Suprapubic skin (tissue), 4 donors: Measurements from ENCODE around the gene IL17RD. TPM values are rescaled to one million over a fixed set of nuclear protein-coding genes. Genes with fewer than 3 reads are reported as not detected.

Experiments
- DNase-seq, 2 donors: peaks; one replicate each; pipeline ENCODE4 v3.0.0-alpha.2; 2019; ENCODE audit warnings: low spot score in 2 of 2
- H3K27ac ChIP-seq: fragments of 200-600 bp; sonication (generic); one replicate; pipeline ENCODE4 v1.5.1; 2019
- H3K27me3 ChIP-seq: fragments of 200-600 bp; sonication (generic); one replicate; pipeline ENCODE4 v1.5.1; 2019
- H3K36me3 ChIP-seq: fragments of 200-600 bp; sonication (generic); one replicate; pipeline ENCODE4 v1.5.1; 2019
- H3K4me1 ChIP-seq: fragments of 200-600 bp; sonication (generic); one replicate; pipeline ENCODE4 v1.5.1; 2019
- H3K4me3 ChIP-seq: fragments of 200-600 bp; sonication (generic); one replicate; pipeline ENCODE4 v1.5.1; 2019; ENCODE audit warnings: mild to moderate bottlenecking
- H3K9me3 ChIP-seq: fragments of 200-600 bp; sonication (generic); one replicate; pipeline ENCODE4 v1.5.1; 2019
- EP300 ChIP-seq: sonication (generic); formaldehyde crosslinking; IDR thresholded peaks from one replicate; pipeline ENCODE4 v1.6.1; 2017; ENCODE audit warnings: antibody characterized with exemption
- POLR2A ChIP-seq, 2 donors: fragments of 450-650 bp; IDR thresholded peaks; one replicate each; pipeline ENCODE4 v1.6.1; 2017; ENCODE audit warnings: antibody characterized with exemption in 2 of 2, mild to moderate bottlenecking in 2 of 2, moderate library complexity in 2 of 2
- POLR2AphosphoS5 ChIP-seq, 3 donors: sonication (generic); formaldehyde crosslinking; IDR thresholded peaks; one replicate each; pipeline ENCODE4 v1.6.1; 2017; ENCODE audit warnings: antibody characterized with exemption in 3 of 3
- WGBS: methylation state at CpG from one replicate; pipeline ENCODE4 v1.1.5; 2018; 5-methylcytosine and 5-hydroxymethylcytosine counted together
- total RNA-seq, 4 donors: library from RNA; depleted of rRNA; stranded (reverse); fragments of >200 nt; gene quantifications; one replicate each; pipeline ENCODE4 v1.1.0, GENCODE V29; 2016
- TF ChIP-seq, protein P1 (sequence below), 2 donors: fragments of 200-600 bp in 1 of 2; fragments of 450-650 bp in 1 of 2; sonication (generic) in 1 of 2; IDR thresholded peaks; one replicate each; pipeline ENCODE4 v1.5.1; 2016 to 2019; ENCODE audit warnings: antibody characterized with exemption in 2 of 2, mild to moderate bottlenecking in 1 of 2, moderate library complexity in 1 of 2

The IL17RD gene
- total RNA-seq, 4 donors from 2014 or later, result 2.2 to 6.1 (median 3.7) TPM

DNA sequence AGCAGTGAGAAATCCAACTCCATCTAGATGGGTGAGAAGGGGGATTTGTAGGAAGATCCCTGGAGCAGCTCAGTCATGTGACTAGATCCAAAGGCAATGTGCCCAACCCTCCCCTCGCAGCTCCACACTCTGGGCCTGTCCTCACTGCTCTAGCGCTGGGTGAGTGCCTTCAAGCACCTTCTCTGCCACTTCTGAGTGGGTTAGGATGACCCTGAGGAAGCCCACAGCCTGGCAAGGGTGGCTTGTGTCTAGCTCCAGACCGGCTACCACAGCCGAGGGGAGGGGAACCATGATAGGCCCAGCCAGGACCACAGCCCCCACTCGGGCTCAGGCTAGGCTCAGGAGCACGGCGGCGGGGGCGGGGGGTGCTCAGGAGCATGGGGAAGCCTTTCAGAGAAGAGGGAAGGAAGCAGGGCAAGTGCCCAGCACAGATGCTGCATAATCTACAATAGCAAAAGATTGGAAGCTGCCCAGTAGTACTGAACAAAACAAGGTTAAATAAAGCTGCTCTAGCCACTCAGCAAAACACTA, 103.0 kb downstream of the IL17RD start:
- DNase-seq, result peak in 1 of 2 donors; percentile 61
- TF ChIP-seq, protein P1, sequence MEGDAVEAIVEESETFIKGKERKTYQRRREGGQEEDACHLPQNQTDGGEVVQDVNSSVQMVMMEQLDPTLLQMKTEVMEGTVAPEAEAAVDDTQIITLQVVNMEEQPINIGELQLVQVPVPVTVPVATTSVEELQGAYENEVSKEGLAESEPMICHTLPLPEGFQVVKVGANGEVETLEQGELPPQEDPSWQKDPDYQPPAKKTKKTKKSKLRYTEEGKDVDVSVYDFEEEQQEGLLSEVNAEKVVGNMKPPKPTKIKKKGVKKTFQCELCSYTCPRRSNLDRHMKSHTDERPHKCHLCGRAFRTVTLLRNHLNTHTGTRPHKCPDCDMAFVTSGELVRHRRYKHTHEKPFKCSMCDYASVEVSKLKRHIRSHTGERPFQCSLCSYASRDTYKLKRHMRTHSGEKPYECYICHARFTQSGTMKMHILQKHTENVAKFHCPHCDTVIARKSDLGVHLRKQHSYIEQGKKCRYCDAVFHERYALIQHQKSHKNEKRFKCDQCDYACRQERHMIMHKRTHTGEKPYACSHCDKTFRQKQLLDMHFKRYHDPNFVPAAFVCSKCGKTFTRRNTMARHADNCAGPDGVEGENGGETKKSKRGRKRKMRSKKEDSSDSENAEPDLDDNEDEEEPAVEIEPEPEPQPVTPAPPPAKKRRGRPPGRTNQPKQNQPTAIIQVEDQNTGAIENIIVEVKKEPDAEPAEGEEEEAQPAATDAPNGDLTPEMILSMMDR (IDR thresholded peaks at IDR 0.05), result no peak
- TF ChIP-seq EP300, result no peak
- TF ChIP-seq POLR2A (IDR thresholded peaks at IDR 0.05), result no peak
- no peak for TF ChIP-seq POLR2AphosphoS5 (IDR thresholded peaks at IDR 0.05)
- no peak overlapping the region for H3K4me3 ChIP-seq

DNA sequence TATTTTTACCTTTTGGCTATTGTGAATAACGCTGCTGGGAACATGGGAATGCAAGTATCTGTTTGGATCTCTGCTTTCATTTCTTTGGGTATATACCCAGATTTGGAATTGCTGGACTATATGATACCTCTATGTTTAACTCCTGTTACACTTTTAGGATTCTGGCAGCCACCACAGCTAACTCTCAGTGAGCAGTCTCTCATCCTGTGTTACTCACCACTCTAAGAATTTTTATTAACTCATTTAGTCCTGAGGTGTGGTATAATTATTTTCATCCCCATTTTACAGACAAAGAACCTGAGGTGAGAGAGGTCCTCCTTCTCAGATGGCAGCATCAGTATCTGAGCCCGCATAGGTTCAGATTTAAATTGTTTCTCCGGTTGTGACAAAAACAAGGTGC, 103.6 kb downstream of the IL17RD start:
- TF ChIP-seq, protein P1 (IDR thresholded peaks at IDR 0.05), result no peak
- TF ChIP-seq POLR2AphosphoS5 (IDR thresholded peaks at IDR 0.05) (no peak), EP300 (no peak), POLR2A (IDR thresholded peaks at IDR 0.05) (no peak)
- Histone ChIP-seq H3K4me3 (no peak overlapping the region), H3K9me3 (no peaks in the 10 kb centered on the region), H3K36me3 (no peaks in the 10 kb centered on the region), H3K4me1 (peaks cover 53% of the 10 kb centered on the region), H3K27ac (peak overlapping the region; percentile 77), H3K27me3 (no peaks in the 10 kb centered on the region)
- no peak for DNase-seq
- WGBS, result 91% methylated on average over 3 of the region's 3 CpGs

More for the DNA sequence above, 103.0 kb downstream of the IL17RD start:
- H3K9me3 ChIP-seq, result no peaks in the 10 kb centered on the region
- H3K27ac ChIP-seq, result peak overlapping the region; percentile 77
- WGBS, result 51% methylated on average over 9 of the region's 9 CpGs
- no peaks in the 10 kb centered on the region for H3K36me3 ChIP-seq
- peaks cover 53% of the 10 kb centered on the region for H3K4me1 ChIP-seq
- H3K27me3 ChIP-seq, result no peaks in the 10 kb centered on the region

DNA sequence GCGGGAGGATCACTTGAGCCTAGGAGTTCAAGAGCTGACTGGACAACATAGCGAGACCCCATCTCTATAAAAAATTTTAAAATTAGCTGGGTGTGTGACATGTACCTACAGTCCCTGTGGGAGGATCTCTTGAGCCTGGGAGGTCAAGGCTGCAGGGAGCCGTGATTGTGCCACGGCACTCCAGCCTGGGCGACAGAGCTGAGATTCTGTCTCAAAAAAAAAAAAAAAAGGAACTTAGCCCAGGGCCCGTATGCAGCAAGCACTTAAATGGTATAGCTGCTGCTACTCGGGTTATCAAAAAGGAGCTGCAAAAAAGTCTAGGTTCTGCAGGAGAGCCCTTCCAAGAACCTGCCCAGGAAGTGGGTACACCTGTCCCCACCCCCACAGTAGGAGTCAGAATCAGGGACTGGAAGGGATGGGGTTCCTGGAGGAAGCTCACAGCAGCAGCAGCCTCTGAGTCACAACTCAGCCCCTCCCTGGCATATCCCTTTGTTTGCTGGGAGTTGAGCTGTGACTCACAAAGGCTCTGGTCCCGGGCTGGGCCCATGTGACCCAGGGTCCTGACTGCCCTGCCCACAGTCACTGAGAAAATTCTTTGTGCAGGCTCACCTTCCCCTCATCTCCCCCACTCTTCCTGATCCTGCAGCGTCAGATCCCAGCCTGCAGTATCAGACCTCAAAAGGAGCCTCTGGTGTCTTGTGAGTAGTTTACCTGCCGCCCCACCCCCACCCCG, 104.9 kb downstream of the IL17RD start, which contains the start of gene SPATA12:
Gene SPATA12 (plus strand): TSS at position 576 of the 733 bp plus-strand sequence. CDS start 13,031 bp downstream, outside the sequence.
- TF ChIP-seq, protein P1 (IDR thresholded peaks at IDR 0.05), result no peak
- TF ChIP-seq EP300, result no peak
- peak in 2 of 3 donors; percentile 37 to 55 for TF ChIP-seq POLR2AphosphoS5 (IDR thresholded peaks at IDR 0.05)
- TF ChIP-seq POLR2A (IDR thresholded peaks at IDR 0.05), result no peak
- H3K9me3 ChIP-seq, result no peaks in the 10 kb centered on the region
- H3K27me3 ChIP-seq, result no peaks in the 10 kb centered on the region
- H3K36me3 ChIP-seq, result no peaks in the 10 kb centered on the region
- peaks cover 53% of the 10 kb centered on the region for H3K4me1 ChIP-seq
- 36% methylated on average over 11 of the region's 11 CpGs for WGBS
- DNase-seq, result peak; percentile 87 to 90
- no peak within 1 kb of the TSS for H3K4me3 ChIP-seq
- peak within 1 kb of the TSS; percentile 77 for H3K27ac ChIP-seq

DNA sequence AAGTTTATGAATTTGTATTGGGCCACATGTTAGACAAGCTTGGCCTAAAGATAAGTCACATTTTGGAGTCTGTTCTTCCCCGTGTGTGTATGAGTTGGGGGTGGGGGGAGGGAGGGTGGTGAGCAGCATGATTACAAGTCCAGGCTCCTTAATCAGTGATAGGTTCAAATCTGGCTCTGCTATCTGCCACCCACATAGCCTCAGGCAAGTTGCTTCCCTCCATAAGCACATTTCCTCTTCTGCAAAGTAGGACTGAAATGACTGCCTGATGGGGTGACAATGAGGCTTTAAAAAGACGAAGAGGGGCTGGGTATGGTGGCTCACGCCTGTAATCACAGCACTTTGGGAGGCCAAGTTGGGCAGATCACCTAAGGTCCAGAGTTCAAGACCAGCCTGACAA, 105.7 kb downstream of the IL17RD start:
- Histone ChIP-seq H3K27me3 (no peaks in the 10 kb centered on the region), H3K27ac (peak overlapping the region; percentile 77), H3K36me3 (no peaks in the 10 kb centered on the region), H3K9me3 (no peaks in the 10 kb centered on the region), H3K4me3 (no peak overlapping the region), H3K4me1 (peaks cover 51% of the 10 kb centered on the region)
- no peak for DNase-seq
- WGBS, result 54% methylated on average over 3 of the region's 3 CpGs
- TF ChIP-seq, protein P1 (IDR thresholded peaks at IDR 0.05), result no peak
- TF ChIP-seq POLR2A (IDR thresholded peaks at IDR 0.05) (no peak), EP300 (no peak), POLR2AphosphoS5 (IDR thresholded peaks at IDR 0.05) (no peak)

DNA sequence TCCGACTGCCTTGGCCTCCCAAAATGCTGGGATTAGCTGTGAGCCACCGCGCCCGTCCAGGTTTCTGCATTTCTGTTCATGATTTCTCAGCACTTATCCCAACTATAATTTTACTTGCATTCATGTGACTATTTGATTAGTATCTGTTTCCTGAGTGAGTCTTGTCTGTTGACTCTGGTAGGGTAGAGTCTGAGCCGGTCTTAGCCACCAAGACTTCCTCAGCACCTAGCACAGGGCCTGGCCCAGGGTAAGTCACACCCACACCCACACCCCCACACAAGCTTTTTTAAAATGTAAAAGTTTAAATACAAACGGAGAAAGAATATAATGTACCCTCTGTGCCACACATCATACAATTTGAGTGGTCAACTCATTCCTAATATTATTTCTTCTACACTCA, 107.8 kb downstream of the IL17RD start:
- H3K27me3 ChIP-seq, result no peaks in the 10 kb centered on the region
- no peak for TF ChIP-seq POLR2AphosphoS5 (IDR thresholded peaks at IDR 0.05)
- TF ChIP-seq, protein P1 (IDR thresholded peaks at IDR 0.05), result no peak
- no peak for TF ChIP-seq POLR2A (IDR thresholded peaks at IDR 0.05)
- TF ChIP-seq EP300, result no peak
- no peaks in the 10 kb centered on the region for H3K9me3 ChIP-seq
- DNase-seq, result no peak
- 68% methylated on average over 6 of the region's 6 CpGs for WGBS
- H3K4me3 ChIP-seq, result no peak overlapping the region
- H3K4me1 ChIP-seq, result peaks cover 35% of the 10 kb centered on the region
- H3K36me3 ChIP-seq, result no peaks in the 10 kb centered on the region
- no peak overlapping the region for H3K27ac ChIP-seq
